ENCODE measurements around the gene GGCX.
A peak's percentile ranks its signal among the peaks of the same experiment; 100 is the strongest.
"Not testable (repeated sequence)": the region's sequence is repeated elsewhere in the genome, so short reads cannot be mapped to it uniquely, and the experiment has no call there.

GGCX gene

DNA sequence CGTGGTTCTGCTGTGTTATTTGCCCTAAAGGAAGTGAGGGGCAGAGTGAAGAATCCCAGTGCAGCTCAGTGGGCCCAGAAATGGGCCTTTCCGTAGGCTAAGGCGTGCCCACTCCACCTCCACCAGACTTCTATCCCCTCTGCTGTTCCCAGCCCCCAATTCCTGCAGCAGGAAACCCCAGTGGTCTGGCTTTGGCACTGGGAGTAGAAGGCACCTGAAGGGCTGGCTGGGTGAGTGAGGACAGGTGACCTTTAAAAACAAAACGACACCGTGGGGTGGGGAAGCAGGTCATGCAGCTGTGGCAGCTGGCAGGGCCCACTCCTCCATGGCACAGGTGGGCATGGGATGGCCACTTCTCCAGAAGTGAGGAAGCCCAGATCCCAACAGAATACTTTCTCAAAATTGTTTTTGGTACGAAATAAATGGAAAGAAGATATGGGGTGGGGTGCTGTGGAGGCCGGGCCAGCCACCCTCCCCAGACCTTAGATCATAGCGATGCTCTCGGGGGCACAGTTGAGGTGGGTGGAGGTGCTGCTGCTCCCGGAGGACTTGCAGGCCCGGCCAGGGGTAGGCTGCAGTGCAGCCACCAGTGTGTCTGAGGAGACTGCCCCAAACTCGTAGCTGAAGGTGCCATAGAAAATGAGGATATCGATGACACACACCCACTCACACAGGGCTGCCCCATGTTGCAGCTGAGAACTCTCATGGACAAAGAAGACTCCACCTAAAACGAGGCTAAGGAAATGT, 37.5 kb upstream of the GGCX start:
- peaks cover 14% of the 10 kb centered on the region for H3K36me3 Mint-ChIP-seq (ENCODE audit: low read depth)
- no peak for DNase-seq (ENCODE audit: low spot score)
- H3K4me3 Mint-ChIP-seq = no peak overlapping the region
- H3K27me3 Mint-ChIP-seq (ENCODE audit: low read depth) = no peaks in the 10 kb centered on the region
- H3K27ac Mint-ChIP-seq = no peak overlapping the region
- peaks cover 32% of the 10 kb centered on the region for H3K4me1 Mint-ChIP-seq (ENCODE audit: low read depth)
- H3K9me3 Mint-ChIP-seq = no peaks in the 10 kb centered on the region

DNA sequence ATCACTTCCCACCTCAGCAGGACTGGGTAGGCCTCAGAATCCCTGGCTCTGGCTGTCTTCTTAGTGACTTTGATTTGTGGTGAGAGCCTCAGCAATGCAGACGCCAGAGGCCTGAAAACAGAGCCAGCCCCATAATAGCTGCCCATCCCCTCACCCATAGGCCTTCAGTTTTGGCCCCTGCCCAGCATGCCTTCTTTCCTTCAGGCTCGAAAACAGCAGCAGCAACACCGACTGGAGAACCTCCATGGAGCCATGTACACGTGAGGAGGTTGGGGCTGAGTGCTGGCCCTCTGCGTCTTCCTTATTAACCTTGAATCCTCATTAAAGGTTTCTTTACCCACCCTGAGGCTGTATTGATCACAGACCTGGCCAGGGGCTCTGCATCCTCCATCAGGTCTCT, 35.9 kb upstream of the GGCX start:
- H3K36me3 Mint-ChIP-seq (ENCODE audit: low read depth) = peaks cover 12% of the 10 kb centered on the region
- H3K4me1 Mint-ChIP-seq (ENCODE audit: low read depth) = peaks cover 25% of the 10 kb centered on the region

DNA sequence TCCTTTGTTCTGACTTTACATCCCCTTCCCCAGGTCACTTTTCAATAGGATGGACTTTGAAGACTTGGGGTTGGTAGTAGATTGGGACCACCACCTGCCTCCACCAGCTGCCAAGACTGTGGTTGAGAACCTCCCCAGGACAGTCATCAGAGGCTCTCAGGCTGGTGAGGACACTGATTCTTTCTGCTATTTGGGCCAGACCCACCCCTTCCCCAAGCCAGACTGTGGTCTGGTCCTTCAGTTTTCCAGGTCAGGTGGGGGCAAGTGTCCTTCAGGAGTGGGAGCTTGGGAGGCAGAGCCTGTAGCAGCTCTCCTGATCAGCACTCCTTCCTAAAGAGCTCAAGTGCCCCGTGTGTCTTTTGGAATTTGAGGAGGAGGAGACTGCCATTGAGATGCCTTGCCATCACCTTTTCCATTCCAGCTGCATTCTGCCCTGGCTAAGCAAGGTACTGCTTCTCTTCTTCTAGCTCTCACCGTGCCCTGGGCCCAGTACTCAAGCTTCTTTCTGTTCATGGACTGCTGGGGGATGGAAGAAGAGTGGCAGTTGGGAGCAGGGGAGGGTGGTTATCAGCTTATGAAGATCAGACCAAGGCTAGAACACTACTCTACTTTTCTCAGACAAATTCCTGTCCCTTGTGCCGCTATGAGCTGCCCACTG, 35.3 kb upstream of the GGCX start:
- Mint-ChIP-seq H3K4me3 (peak overlapping the region; percentile 100), H3K9me3 (no peaks in the 10 kb centered on the region), H3K4me1 (ENCODE audit: low read depth) (peaks cover 23% of the 10 kb centered on the region), H3K27ac (peak overlapping the region; percentile 57), H3K27me3 (ENCODE audit: low read depth) (no peaks in the 10 kb centered on the region), H3K36me3 (ENCODE audit: low read depth) (peaks cover 12% of the 10 kb centered on the region)
- no peak for DNase-seq (ENCODE audit: low spot score)

More for the DNA sequence above, 35.9 kb upstream of the GGCX start:
- Mint-ChIP-seq H3K27ac (peak overlapping the region; percentile 57), H3K4me3 (peak overlapping the region; percentile 100), H3K27me3 (ENCODE audit: low read depth) (no peaks in the 10 kb centered on the region), H3K9me3 (no peaks in the 10 kb centered on the region)
- no peak for DNase-seq (ENCODE audit: low spot score)

DNA sequence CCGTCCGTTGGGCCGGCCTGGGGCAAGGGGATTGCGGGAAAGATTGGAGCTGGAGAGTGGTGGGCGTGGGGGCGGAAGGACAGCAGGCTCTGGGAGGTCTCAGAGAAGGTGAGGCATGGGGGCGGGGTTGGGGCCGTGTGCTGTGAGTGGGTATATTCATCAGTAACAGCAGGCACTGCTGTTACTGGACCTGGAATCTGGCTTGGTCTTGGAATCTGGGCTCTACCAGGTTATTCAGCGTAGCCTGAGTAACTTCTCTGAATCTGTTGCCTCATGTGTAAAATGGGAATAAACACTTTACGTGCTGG, 34.7 kb upstream of the GGCX start:
- Mint-ChIP-seq H3K27ac (peak overlapping the region; percentile 94), H3K9me3 (no peaks in the 10 kb centered on the region), H3K36me3 (ENCODE audit: low read depth) (peaks cover 12% of the 10 kb centered on the region), H3K4me3 (peak overlapping the region; percentile 100), H3K27me3 (ENCODE audit: low read depth) (no peaks in the 10 kb centered on the region), H3K4me1 (ENCODE audit: low read depth) (peaks cover 23% of the 10 kb centered on the region)
- no peak for DNase-seq (ENCODE audit: low spot score)

DNA sequence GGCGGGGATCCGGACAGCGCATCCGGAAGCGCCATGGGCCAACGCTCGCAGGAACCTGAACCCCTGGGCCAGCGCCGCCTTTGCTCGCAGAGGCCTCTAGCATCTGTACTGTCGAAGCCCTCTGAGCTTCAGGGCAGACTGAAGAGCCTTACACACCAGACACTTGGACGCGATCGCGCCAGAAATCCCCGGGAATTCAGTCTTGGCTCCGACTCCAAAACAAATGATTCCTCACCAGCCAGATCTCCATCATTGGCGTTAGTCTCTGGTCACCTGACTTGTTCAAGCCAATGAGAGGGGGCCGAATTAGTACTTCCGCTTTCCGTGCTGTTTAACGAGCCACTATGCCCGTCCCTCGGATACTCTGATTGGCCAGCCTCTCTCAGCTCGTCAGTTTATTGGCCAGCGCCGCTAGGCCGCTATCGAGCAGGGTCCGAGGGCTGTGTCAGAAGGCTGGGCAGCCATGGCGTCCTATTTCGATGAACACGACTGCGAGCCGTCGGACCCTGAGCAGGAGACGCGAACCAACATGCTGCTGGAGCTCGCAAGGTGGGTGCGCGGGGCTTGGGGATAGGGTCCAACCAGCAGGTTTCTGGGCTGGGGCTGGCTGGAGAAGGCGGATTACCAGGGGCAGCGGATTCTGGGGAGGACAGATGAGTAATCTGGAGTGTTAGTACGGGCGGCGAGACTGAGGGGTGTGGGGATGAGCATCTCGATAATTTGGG, 34.2 kb upstream of the GGCX start, which contains the start of gene RNF181:
Gene RNF181, plus strand, starts transcription at position 445 of the 725 bp plus-strand sequence. Its CDS starts 19 bp downstream, at position 464.
- H3K4me1 Mint-ChIP-seq (ENCODE audit: low read depth) = peaks cover 23% of the 10 kb centered on the region
- H3K4me3 Mint-ChIP-seq = peak within 1 kb of the TSS; percentile 100
- H3K9me3 Mint-ChIP-seq = no peaks in the 10 kb centered on the region
- peak within 1 kb of the TSS; percentile 94 for H3K27ac Mint-ChIP-seq
- no peaks in the 10 kb centered on the region for H3K27me3 Mint-ChIP-seq (ENCODE audit: low read depth)
- peaks cover 12% of the 10 kb centered on the region for H3K36me3 Mint-ChIP-seq (ENCODE audit: low read depth)
- DNase-seq (ENCODE audit: low spot score) = peak; percentile 92

DNA sequence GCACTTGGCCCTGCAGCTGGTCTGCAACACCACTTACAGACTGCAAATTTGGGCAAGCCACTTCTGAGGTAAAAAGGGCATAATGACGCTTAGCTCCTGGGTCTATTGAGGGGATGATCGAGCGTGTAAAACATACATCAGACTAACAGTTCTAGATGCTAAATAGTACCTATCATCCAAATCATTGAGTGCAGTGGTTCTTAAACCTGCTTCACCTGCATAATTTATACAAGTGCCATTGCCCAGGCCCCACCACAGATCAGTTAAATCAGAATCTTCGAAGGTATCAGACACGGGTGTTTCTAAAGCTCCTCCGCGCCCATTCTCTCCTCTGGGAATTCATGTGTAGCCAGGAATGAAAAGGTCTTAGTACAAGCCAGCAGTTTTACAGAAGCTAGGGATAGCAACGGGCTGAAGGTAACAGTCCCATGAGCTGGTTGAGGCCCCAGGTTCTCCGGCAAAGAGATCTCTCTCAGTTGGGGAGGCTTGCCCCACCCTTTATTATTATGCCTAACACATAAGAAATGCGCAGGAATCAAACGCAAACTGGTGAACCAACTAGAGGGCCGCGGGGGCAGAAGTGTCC, 33.5 kb upstream of the GGCX start:
- peaks cover 23% of the 10 kb centered on the region for H3K4me1 Mint-ChIP-seq (ENCODE audit: low read depth)
- H3K27me3 Mint-ChIP-seq (ENCODE audit: low read depth) = no peaks in the 10 kb centered on the region
- peak overlapping the region; percentile 94 for H3K27ac Mint-ChIP-seq
- no peak for DNase-seq (ENCODE audit: low spot score)
- peak overlapping the region; percentile 100 for H3K4me3 Mint-ChIP-seq
- no peaks in the 10 kb centered on the region for H3K9me3 Mint-ChIP-seq
- peaks cover 12% of the 10 kb centered on the region for H3K36me3 Mint-ChIP-seq (ENCODE audit: low read depth)

DNA sequence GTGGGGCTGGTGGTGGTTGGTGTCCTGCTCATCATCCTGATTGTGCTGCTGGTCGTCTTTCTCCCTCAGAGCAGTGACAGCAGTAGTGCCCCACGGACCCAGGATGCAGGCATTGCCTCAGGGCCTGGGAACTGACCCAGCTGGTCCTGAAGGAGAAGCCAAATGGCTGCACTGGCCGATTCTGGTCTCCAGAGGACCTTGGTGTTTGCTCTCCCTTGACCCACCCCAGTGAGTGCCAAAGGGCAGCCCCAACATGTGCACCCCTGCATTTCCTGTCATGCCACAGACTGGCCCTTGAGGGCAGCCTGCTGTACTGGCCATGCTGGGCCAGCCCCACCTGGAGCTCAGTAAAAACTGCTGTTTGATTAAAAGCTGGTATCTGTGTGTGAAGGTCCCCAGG, 31.7 kb upstream of the GGCX start:
- DNase-seq (ENCODE audit: low spot score) = no peak
- Mint-ChIP-seq H3K9me3 (no peaks in the 10 kb centered on the region), H3K36me3 (ENCODE audit: low read depth) (peaks cover 10% of the 10 kb centered on the region), H3K27ac (no peak overlapping the region), H3K4me1 (ENCODE audit: low read depth) (peaks cover 28% of the 10 kb centered on the region), H3K27me3 (ENCODE audit: low read depth) (no peaks in the 10 kb centered on the region), H3K4me3 (peak overlapping the region; percentile 32)

DNA sequence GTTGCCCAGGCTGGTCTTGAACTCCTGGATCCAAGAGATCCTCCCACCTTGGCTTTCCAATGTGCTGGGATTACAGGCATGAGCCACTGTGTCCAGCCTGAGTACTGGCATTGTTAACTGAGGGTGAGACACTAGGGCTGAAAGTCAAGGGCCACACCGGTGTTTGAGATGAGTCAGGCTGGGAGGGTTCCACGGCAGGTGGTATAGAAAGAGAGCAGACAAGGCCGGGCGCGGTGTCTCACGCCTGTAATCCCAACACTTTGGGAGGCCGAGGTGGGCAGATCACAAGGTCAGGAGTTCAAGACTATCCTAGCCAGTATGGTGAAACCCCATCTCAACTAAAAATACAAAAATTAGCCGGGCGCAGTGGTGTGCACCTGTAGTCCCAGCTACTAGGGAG, 31.0 kb upstream of the GGCX start:
- H3K27ac Mint-ChIP-seq; H3K36me3 Mint-ChIP-seq (ENCODE audit: low read depth); DNase-seq (ENCODE audit: low spot score); H3K9me3 Mint-ChIP-seq; H3K27me3 Mint-ChIP-seq (ENCODE audit: low read depth): not testable (repeated sequence)
- peak overlapping the region; percentile 20 for H3K4me3 Mint-ChIP-seq
- H3K4me1 Mint-ChIP-seq (ENCODE audit: low read depth) = peaks cover 32% of the 10 kb centered on the region

DNA sequence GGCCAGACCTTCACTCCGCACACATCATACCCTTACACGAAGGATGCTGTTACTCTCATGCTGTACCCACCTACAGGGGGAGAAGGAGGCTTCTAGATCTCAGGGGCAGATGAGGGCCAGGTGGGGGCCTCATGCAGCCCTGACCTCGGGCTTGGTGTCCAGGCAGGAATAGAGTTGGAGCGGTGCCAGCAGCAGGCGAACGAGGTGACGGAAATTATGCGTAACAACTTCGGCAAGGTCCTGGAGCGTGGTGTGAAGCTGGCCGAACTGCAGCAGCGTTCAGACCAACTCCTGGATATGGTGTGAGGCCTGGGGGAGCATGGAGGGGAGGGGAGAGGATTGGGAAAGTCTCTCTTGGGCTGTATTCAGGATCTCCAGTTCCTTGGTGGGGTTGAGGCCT, 30.3 kb upstream of the GGCX start:
- Mint-ChIP-seq H3K27me3 (ENCODE audit: low read depth) (no peaks in the 10 kb centered on the region), H3K4me1 (ENCODE audit: low read depth) (peaks cover 29% of the 10 kb centered on the region), H3K4me3 (no peak overlapping the region), H3K36me3 (ENCODE audit: low read depth) (peaks cover 4% of the 10 kb centered on the region), H3K27ac (no peak overlapping the region), H3K9me3 (no peaks in the 10 kb centered on the region)
- DNase-seq (ENCODE audit: low spot score) = no peak

DNA sequence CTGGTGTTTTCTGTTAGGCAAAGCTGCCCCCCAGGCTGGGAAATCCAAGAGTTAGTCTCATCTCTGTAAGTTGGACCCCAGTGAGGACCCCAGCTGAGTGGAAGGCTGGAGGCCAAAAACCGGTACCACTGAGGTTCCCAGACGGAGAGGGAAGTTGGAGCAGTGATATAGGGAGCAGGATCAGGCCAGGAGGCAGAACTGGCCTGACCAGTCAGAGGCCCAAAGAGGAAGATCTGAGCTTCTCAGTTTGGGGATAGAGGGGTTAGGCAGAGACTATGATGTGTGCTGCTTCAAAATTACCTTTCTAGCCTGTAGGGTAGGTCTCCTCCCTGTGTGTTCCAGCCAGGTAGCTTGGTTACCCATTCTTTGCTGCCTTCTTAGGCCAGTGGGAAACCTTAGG, 29.7 kb upstream of the GGCX start:
- H3K9me3 Mint-ChIP-seq = no peaks in the 10 kb centered on the region
- H3K36me3 Mint-ChIP-seq (ENCODE audit: low read depth) = peaks cover 4% of the 10 kb centered on the region
- H3K4me1 Mint-ChIP-seq (ENCODE audit: low read depth) = peaks cover 29% of the 10 kb centered on the region
- H3K27me3 Mint-ChIP-seq (ENCODE audit: low read depth) = no peaks in the 10 kb centered on the region
- no peak overlapping the region for H3K4me3 Mint-ChIP-seq
- no peak overlapping the region for H3K27ac Mint-ChIP-seq
- no peak for DNase-seq (ENCODE audit: low spot score)

DNA sequence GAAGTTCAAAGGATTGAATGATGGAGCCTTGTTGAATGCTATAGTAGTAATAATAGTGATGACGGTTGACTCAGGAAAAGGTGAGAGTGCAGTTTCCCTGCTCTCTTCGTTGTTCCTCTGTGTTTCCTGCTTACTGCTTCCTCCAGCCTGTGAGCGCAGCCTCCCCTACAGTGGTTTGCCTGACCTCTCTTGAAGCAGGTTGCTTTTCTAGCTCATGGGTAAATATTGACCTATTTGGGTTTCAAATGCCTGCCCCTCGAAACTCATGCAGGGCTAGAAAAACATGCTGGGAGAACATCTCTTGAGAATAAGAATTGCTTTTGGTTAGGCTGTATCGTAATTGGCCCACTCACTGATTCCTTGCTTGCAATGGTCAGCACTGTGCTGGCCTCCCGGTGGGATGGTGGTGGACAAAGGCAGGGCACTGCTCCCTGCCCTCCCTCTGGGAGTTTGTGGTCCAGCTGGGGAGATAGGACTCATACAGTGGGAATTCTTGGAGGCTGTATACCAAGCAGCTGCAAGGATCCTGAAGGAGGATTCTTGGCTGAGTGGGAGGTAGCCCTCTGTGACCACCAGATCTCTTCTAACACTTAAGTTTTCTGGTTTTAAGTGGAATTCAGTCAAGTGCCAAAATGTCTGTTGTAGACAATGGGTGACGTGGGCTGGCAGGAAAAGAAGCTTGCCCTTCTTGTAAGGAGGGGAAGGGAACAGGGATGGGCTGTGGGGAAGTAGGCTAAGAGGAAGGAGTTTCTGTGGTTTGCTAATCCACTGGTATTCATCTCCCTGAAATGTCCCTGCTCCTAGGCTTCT, 28.9 kb upstream of the GGCX start:
- Mint-ChIP-seq H3K4me3 (no peak overlapping the region), H3K27ac (no peak overlapping the region), H3K36me3 (ENCODE audit: low read depth) (no peaks in the 10 kb centered on the region), H3K4me1 (ENCODE audit: low read depth) (peaks cover 32% of the 10 kb centered on the region), H3K9me3 (no peaks in the 10 kb centered on the region), H3K27me3 (ENCODE audit: low read depth) (no peaks in the 10 kb centered on the region)
- DNase-seq (ENCODE audit: low spot score) = no peak

DNA sequence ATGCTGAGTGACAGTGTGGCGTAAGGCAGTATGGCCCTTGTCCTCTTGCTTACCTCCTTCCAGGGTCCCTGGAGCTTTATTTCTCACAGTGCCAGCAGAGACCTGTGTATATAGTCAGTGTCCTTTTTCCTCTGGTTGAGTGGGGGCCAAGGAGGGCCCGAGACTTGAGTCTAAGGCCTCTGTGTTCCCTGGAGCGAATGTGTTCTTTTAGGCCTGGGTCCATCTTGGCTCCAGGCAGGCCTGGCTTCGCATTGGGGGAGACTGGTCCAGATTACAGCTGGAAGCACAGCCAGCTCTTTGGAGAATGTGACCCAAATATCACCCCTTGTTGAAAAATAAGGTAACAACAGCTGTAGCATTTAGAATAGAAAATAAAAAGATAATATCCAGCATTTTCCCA, 27.9 kb upstream of the GGCX start:
- Mint-ChIP-seq H3K36me3 (ENCODE audit: low read depth) (no peaks in the 10 kb centered on the region), H3K4me1 (ENCODE audit: low read depth) (peaks cover 29% of the 10 kb centered on the region), H3K27ac (no peak overlapping the region), H3K27me3 (ENCODE audit: low read depth) (no peaks in the 10 kb centered on the region), H3K9me3 (no peaks in the 10 kb centered on the region), H3K4me3 (no peak overlapping the region)
- DNase-seq (ENCODE audit: low spot score) = no peak

DNA sequence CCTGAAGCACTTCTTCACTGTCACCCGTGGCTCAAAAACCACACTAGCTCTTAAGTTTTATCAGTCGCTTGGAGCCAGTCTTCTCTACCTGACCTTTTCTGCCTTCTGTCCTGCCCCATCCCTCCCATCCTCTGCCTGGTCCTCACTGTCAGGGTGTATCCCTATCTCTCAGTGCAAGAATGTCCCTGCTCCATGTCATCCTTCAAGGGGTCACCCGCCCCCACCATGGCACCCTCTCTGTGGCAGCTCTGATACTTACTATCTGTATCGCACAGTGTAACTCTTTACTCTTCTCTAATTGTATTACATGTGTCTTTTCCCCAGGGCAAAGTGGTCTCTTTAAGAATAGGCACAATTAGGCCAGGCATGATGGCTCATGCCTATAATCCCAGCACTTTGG, 27.4 kb upstream of the GGCX start:
- peaks cover 29% of the 10 kb centered on the region for H3K4me1 Mint-ChIP-seq (ENCODE audit: low read depth)
- no peak overlapping the region for H3K27ac Mint-ChIP-seq
- no peak for DNase-seq (ENCODE audit: low spot score)
- H3K27me3 Mint-ChIP-seq (ENCODE audit: low read depth) = no peaks in the 10 kb centered on the region
- peaks cover under 1% of the 10 kb centered on the region for H3K36me3 Mint-ChIP-seq (ENCODE audit: low read depth)
- H3K9me3 Mint-ChIP-seq = no peaks in the 10 kb centered on the region
- H3K4me3 Mint-ChIP-seq = no peak overlapping the region

Measured in T-helper 2 cell treated with Interferon-gamma antibody and Interleukin-4, amounts not matched to agents 5 μg/mL and 100 μg/mL, for 36 hours (primary cell).